HEK293 (cell line): ENCODE data around the gene SETD3.

ENCODE experiments used
- ZNF501 ChIP-seq: fragments of 450-650 bp; formaldehyde crosslinking; IDR thresholded peaks from 2 replicates; pipeline ENCODE4 v1.5.1; 2016; ENCODE audit warnings: missing biosample characterization, missing genetic modification characterization
- ZNF558 ChIP-seq: fragments of 450-650 bp; formaldehyde crosslinking; IDR thresholded peaks from 2 replicates; pipeline ENCODE4 v1.5.1; 2016; ENCODE audit warnings: missing biosample characterization, missing genetic modification characterization
- ZNF654 ChIP-seq: fragments of 450-650 bp; formaldehyde crosslinking; IDR thresholded peaks from 2 replicates; pipeline ENCODE4 v1.5.1; 2016; ENCODE audit warnings: low read depth, missing biosample characterization, missing genetic modification characterization
- TF ChIP-seq, protein P1 (sequence below): fragments of 450-650 bp; formaldehyde crosslinking; IDR thresholded peaks from 2 replicates; pipeline ENCODE4 v1.5.1; 2016; ENCODE audit warnings: missing biosample characterization, missing genetic modification characterization
- TF ChIP-seq, protein P2 (sequence below): fragments of 450-650 bp; formaldehyde crosslinking; IDR thresholded peaks from 2 replicates; pipeline ENCODE4 v1.5.1; 2016; ENCODE audit warnings: missing biosample characterization, missing genetic modification characterization

DNA sequence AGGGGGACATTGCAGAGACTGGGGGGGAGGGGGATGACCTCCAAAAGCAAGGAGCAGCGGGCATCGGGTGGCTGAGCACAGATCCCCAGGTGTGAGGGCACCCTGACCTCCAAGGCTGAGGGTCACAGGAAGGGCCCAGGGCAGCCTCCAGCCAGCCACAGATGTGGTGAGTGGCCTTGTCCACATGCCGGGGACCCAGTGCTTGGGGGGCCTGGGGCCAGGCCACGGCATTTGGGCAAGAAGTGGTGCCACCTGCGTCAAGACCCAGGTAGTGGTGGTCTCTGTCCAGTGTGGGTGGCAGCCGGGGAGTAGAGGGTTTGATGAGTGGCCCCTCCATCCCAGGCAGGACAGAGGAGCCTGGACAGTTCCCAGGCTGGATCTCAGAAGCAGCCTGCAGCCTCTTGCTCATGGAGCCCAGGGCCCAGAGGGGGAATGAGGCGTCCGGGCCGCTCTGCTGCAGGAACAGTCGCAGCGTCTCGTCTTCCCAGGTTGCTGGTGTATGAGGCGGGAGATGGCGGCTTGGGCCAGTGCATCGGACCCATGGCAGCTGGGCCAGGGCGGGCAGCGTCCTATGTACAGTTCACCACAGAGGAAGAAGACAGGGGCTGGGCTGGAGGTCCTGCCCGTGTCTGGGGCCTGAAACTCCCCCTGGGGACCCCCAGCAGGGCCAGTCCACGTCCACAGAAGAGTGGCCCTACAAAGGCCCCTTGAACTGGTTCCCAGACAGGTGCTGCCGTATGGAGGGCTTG is 34.1 kb upstream of the SETD3 start:
- TF ChIP-seq, protein P1, sequence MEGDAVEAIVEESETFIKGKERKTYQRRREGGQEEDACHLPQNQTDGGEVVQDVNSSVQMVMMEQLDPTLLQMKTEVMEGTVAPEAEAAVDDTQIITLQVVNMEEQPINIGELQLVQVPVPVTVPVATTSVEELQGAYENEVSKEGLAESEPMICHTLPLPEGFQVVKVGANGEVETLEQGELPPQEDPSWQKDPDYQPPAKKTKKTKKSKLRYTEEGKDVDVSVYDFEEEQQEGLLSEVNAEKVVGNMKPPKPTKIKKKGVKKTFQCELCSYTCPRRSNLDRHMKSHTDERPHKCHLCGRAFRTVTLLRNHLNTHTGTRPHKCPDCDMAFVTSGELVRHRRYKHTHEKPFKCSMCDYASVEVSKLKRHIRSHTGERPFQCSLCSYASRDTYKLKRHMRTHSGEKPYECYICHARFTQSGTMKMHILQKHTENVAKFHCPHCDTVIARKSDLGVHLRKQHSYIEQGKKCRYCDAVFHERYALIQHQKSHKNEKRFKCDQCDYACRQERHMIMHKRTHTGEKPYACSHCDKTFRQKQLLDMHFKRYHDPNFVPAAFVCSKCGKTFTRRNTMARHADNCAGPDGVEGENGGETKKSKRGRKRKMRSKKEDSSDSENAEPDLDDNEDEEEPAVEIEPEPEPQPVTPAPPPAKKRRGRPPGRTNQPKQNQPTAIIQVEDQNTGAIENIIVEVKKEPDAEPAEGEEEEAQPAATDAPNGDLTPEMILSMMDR: no peak
- TF ChIP-seq ZNF558 (tag by site-specific recombination) (no peak), ZNF501 (tag by site-specific recombination) (no peak), ZNF654 (tag by site-specific recombination) (no peak)
- TF ChIP-seq, protein P2, sequence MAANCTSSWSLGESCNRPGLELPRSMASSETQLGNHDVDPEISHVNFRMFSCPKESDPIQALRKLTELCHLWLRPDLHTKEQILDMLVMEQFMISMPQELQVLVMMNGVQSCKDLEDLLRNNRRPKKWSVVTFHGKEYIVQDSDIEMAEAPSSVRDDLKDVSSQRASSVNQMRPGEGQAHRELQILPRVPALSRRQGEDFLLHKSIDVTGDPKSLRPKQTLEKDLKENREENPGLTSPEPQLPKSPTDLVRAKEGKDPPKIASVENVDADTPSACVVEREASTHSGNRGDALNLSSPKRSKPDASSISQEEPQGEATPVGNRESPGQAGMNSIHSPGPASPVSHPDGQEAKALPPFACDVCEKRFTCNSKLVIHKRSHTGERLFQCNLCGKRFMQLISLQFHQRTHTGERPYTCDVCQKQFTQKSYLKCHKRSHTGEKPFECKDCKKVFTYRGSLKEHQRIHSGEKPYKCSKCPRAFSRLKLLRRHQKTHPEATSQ (tag by site-specific recombination): no peak
